NCI-H345 treated with DMSO at 0.1 percent for 48 hours (cell line): ENCODE measurements around the gene GPR61.

Experiments
- DNase-seq: peaks from one replicate; lab custom pipeline; 2025; ENCODE audit not compliant: unreplicated experiment; lab: John Stamatoyannopoulos, UW

GPR61 gene

DNA sequence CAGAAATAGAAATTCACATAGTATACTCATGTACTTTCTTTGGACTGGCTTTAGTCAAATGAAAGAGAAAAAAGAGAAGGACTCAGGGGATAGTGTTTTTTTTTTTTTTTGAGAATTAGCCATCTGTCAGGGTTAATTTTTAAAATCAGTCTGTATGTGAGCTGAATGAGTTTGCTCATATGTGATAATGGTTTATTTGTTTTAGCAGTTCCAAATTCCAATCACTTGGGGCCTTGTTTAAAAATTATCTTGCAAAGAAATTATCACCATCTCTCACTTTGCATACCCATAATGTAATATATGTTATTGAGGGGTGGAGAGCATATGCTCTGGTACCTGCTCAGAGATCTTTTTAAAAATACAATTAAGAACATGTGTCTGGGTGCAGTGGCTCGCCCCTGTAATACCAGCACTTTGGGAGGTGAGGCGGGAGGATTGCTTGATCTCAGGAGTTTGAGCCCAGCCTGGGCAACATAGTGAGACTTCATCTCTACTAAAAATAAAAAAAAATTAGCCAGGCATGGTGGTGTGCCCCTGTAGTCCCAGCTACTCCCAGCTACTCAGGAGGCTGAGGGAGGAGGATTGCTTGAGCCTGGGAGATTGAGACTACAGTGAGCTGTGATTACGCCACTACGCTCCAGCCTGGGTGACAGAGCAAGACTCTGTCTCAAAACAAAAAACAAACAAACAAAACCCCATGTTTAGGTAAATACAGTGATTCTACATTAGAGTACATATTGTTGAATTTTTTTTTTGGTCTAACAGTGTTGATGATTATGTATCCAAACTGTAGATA, 28.4 kb downstream of the GPR61 start:
- no peak for DNase-seq

DNA sequence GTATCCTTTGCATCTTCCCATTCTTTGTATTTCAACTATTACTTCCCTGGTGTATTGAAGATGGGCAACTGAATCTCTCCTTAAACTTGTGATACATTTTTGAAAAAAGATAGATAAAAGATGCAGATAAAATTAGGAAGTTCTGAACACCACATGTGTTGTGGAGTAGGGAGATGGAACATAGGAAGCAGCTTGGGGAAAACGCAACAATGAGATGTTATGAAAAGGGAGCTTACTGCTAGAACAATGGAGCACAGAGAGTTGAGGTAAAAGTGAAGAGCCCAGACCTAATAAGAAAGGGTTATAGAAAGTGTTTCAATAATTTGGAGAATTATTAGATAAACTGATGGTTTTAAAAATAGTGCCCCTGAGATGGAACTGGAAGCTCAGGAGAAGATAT, 29.7 kb downstream of the GPR61 start:
- no peak for DNase-seq

DNA sequence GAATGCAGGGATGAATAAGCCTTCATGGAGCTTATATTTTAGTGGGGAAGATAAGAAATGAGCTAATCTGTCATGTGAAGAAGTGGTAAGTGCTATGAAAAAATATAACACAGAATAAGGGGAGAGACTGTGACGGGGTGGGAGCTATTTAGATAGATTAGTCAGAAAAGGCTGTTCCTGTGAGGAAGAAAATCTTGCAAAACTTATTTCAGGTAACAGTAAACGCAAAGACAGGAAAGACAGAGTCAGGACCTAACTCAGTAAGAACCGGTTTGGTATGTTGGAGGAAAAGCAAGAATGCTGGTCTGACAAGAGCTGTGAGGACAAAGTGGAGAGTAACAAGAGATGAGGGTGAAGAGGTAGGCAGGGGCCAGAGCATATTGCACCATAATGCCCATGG, 30.7 kb downstream of the GPR61 start:
- no peak for DNase-seq

DNA sequence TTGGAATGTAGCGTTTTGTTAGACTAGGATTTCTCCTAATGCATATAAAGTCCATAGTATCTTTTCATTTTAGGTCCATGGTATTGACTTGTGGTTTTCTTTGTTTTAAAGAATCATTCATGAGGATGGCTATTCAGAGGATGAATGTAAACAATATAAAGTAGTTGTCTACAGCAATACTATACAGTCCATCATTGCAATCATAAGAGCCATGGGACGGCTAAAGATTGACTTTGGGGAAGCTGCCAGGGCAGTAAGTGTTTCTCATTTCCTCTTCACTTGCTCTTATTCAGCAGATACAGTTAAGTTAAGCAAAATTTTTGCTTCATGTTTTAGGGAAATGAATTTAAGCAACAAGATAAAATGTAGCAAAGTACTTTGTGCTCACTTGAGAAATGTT, 34.1 kb downstream of the GPR61 start:
- no peak for DNase-seq

DNA sequence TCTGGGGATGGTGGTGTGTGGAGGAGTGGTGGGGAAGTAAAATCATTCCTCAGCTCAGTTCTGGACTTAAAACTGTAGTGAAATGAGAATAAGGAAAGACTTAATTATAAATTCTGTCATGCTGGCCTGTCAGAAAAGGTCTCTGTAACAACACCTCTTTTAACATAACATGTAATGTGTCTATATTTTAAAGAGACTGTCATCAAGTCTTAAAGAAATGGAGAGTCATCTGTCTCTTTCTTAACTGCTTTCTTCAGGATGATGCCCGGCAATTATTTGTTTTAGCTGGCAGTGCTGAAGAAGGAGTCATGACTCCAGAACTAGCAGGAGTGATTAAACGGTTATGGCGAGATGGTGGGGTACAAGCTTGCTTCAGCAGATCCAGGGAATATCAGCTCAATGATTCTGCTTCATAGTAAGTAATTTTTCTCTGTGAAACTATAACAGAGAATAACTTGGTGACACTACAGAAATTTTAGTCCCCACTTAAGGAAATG, 39.3 kb downstream of the GPR61 start:
- DNase-seq = no peak

DNA sequence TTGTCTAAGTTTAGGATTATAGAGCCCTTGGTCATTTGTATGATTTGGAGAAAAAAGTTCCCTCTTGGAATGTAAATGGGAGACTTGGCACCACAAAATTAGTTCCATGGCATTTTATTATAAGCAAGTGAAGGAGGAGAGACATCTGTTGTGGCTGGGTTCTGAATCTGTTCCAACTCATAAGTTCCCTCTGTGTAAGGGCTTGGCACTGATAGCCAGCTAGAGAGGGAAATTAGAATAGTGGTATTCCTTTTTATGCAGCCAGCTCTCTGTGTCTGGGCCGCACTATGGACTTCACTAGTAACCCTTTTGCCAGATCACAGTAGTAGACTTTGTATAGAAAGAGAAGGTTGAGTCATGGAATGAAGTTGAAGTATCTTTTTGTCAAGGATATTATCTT, 39.8 kb downstream of the GPR61 start:
- no peak for DNase-seq

DNA sequence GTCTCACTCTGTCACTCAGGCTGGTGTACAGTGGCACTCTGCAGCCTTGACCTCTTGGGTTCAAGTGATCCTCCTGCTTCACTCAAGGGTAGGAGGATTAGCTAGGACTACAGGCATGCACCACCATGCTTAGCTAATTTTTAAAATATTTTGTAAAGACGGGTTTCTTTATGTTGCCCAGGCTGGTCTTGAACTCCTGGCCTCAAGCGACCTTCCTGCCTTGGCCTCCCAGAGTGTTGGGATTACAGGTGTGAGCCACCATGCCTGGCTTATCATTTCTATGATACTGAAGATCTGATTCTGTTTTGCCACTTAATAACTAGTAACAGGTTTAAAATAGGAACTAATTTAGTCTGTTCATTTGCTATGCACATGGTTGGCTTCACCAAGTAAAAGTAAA, 42.3 kb downstream of the GPR61 start:
- DNase-seq = no peak

DNA sequence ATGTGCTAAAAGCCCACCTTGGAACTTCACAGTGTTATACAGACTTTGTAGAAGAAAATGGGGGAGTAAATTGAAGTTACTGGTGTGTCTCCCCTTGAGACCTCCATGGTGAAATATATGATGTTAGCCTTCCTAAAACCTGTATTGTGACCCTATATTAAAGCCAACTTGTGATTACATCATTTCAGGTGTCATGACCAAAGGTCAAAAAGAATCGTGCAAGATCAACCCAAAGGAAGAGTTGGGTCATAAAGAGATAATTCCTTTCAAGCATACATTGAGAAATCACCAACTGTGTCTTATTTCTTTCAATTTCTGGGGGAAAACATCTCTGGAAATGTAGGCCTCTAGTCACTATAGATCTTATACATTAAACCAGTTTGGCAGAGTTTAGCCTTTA, 45.1 kb downstream of the GPR61 start:
- DNase-seq = no peak

DNA sequence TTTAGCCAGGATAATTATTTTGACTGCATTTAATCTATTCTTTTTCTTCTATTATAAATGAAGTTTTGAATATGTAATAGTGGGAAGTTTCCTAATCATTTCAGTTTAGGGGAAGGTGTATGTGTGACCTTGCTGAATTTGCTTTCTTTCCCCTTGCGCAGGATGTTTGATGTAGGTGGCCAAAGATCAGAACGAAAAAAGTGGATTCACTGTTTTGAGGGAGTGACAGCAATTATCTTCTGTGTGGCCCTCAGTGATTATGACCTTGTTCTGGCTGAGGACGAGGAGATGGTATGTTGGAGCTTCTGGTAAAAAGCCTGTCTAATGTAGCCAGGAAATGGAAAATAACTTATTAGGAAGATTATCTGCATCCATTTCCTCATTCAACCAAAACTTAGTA, 46.4 kb downstream of the GPR61 start:
- no peak for DNase-seq

DNA sequence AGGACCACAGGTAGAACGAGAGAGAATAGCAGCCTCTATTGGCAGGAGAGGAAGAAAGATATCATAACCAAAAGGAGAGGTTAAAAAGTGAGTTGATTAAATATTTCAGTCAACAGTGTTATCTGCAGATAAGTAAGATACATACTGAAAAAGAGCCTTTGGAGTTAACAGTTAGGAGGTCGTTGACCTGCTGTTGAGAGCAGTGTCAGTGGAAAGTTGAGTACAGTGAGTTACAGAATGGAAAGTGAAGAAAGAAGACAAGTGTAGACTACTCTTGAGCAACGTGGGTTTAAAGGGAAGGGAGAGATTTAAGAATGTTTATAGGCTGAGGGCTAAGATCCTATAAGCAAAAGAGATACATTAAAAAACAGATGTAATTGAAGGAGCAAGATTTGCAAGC, 49.5 kb downstream of the GPR61 start:
- no peak for DNase-seq

DNA sequence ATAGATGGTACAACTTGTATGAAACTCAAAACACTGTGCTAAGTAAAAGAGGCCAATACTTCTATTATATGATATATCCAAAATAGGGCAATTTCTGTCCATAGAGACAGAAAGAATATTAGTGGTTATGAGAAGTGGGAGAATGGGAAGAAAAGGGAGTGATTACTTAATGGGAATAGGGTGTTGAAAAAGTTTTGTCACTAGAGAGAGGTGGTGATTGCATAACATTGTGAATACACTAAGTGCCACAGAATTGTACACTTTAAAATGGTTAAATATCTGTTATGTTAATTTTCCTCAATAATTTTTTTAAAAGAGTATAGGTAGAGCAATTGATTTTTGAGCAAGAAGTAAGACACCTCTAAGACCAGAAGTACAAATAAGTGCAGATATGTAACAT, 50.0 kb downstream of the GPR61 start:
- no peak for DNase-seq

DNA sequence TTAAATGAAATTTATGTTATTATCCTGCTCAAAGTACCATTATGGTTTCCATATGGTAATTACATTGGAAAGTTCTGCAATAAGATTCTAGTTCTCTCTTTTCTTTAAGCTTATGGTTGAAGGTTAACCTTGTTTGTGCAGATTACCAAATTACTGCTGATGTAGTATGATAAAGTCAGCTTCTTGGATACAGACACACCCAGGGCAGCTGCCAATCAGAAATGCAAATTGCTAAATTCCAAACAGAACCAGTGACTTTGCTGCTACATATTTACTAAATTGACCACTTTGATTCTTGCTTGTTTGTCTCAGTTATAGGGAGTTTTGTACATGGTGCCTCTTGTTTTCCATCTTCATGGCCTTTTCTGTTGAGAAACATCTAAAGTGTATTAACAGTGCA, 53.2 kb downstream of the GPR61 start:
- no peak for DNase-seq

DNA sequence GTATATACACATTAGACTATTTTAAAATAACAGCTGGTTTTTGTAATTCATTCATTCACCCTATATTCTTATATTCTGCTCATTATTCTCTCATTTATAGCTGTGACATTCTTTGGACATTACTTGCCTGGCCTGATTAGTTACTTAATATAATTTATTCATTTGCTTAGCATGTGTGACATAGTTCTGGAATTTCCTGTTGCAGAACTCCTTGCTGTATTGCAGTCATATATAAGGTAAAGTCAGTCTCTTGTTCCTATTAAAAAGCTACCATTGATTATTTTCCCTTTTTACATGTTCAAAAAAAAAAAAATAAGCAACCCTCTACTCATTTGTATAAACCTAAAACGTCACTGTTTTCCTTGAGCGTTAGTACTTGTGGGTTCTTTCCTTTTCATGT, 55.9 kb downstream of the GPR61 start:
- DNase-seq = no peak
